DOHH2 (cell line): ENCODE measurements around the gene ZNF662.

Experiments used
- EZH2phosphoT487 ChIP-seq: fragments of 200-600 bp; sonication (generic); IDR thresholded peaks from 2 replicates; pipeline ENCODE4 v1.6.1; 2017; ENCODE audit warnings: borderline replicate concordance, mild to moderate bottlenecking, antibody characterized with exemption, low read length, moderate library complexity, mixed read lengths
- TF ChIP-seq, protein P1 (sequence below): fragments of 200-600 bp; sonication (generic); IDR thresholded peaks from one replicate; pipeline ENCODE4 v1.5.1; 2014; ENCODE audit warnings: antibody characterized with exemption, mild to moderate bottlenecking, low read depth, low read length; ENCODE audit not compliant: poor library complexity, severe bottlenecking

DNA sequence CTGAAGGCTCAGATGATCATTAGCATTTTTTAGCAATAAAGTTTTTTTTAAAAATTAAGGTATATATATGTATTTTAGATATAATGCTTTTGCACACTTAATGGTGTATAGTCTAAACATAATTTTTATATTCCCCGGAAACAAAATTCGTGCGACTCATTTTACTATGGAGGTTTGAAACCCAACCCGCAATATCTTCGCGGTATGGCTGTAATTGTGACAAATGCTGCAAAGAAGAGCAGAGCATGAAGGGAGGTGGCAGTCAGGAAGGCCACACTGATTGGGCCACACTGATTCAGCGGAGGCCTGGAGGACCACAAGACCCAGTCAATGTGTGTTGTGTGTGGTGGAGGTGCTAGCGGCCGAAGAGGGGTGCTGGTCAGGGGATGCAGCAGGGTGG, 25.8 kb upstream of the ZNF662 start:
- TF ChIP-seq, protein P1, sequence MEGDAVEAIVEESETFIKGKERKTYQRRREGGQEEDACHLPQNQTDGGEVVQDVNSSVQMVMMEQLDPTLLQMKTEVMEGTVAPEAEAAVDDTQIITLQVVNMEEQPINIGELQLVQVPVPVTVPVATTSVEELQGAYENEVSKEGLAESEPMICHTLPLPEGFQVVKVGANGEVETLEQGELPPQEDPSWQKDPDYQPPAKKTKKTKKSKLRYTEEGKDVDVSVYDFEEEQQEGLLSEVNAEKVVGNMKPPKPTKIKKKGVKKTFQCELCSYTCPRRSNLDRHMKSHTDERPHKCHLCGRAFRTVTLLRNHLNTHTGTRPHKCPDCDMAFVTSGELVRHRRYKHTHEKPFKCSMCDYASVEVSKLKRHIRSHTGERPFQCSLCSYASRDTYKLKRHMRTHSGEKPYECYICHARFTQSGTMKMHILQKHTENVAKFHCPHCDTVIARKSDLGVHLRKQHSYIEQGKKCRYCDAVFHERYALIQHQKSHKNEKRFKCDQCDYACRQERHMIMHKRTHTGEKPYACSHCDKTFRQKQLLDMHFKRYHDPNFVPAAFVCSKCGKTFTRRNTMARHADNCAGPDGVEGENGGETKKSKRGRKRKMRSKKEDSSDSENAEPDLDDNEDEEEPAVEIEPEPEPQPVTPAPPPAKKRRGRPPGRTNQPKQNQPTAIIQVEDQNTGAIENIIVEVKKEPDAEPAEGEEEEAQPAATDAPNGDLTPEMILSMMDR = no peak
- no peak for TF ChIP-seq EZH2phosphoT487
